NCI-H510A (cell line): Measurements from ENCODE around the gene EXOSC6.
"Not testable (repeated sequence)": the region's sequence is repeated elsewhere in the genome, so short reads cannot be mapped to it uniquely, and the experiment has no call there.

Experiments
- DNase-seq: peaks from one replicate; lab custom pipeline; 2025; lab: John Stamatoyannopoulos, UW

The EXOSC6 gene

GRCh38 chr16:70198230-70198629 is 53.5 kb downstream of the EXOSC6 start:
- DNase-seq, result not testable (repeated sequence)

GRCh38 chr16:70197611-70198010 is 54.1 kb downstream of the EXOSC6 start:
- DNase-seq, result not testable (repeated sequence)
